Activated T-cell treated with anti-CD3 and anti-CD28 coated beads, Interleukin-2, amount 50 U/mL, for 48 hours (primary cell): ENCODE measurements around the gene EIF1B.
"Not testable (repeated sequence)": the region's sequence is repeated elsewhere in the genome, so short reads cannot be mapped to it uniquely, and the experiment has no call there.

ENCODE experiments used
- DNase-seq, 2 experiments: peaks; one replicate each; pipeline ENCODE4 v3.0.0-alpha.2; 2020

The EIF1B gene

DNA sequence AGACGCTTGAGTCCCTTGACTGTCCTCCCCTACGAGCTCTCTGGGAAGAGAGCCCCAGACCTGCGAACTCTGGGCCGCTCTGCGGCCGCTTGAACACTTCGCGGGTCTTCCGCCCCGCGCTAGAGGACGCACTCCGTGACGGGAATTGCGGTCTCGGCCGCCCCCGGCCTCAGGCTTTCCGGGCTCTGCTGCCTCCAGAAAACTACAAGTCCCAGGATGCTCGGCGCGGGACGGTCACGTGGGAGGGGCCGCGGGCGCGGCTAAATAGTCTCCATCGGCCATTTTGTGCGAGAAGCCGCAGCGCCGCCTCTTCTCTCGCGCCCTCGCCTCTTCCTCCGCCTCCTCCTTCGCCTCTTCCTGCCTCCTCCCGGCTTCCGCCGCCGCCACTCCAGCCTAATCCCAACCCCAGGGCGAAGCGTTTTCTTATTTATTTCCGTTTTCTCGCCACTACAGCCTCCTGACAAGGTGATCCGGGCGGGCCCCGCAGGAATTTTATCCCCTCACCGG lies at the start of gene EIF1B:
TSS of gene EIF1B (plus strand) at position 290 of the 507 bp plus-strand sequence. CDS start 235 bp downstream, outside the sequence.
- DNase-seq: peak; percentile 99

DNA sequence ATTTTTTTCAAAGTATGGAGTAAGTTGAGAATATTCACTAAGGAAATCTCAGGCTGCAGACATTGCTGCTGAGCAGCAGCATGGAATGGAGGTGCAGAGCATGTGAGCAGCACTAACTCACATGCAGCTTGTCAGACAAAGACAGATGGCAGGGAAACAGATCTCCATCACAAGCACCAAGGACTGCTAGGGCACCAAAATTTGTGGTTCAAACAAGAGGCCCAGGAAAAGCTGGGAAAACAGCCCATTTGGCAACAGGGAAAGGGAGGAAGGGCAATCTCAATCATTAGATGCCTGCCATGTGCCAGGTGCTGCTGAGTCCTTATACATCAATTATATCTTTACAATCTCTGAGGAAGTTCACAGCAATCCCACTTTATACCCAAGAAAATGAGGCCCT lies 47.2 kb upstream of the EIF1B start:
- no peak for DNase-seq

DNA sequence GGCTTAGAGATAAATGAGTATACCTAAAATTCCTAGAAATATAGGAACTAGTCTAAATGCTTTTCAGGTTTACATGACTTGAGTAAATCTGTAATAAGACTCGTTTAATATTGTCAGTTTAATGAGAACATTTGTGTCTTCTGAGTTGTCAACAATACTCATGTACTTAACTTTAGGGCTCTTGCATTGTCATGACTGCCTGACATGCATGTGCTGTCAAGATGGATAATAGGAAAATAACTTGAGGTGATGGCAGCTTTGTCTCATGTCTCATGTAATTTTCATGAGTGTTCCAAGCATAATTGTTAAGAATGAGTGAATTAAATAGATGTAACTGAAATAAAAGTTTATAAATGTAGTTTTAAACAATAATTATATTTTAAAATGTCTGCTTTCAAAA lies 45.1 kb upstream of the EIF1B start:
- DNase-seq: no peak

- no peak for DNase-seq
Observed at GRCh38 chr3:40265181-40265580, 44.3 kb upstream of the EIF1B start.

DNA sequence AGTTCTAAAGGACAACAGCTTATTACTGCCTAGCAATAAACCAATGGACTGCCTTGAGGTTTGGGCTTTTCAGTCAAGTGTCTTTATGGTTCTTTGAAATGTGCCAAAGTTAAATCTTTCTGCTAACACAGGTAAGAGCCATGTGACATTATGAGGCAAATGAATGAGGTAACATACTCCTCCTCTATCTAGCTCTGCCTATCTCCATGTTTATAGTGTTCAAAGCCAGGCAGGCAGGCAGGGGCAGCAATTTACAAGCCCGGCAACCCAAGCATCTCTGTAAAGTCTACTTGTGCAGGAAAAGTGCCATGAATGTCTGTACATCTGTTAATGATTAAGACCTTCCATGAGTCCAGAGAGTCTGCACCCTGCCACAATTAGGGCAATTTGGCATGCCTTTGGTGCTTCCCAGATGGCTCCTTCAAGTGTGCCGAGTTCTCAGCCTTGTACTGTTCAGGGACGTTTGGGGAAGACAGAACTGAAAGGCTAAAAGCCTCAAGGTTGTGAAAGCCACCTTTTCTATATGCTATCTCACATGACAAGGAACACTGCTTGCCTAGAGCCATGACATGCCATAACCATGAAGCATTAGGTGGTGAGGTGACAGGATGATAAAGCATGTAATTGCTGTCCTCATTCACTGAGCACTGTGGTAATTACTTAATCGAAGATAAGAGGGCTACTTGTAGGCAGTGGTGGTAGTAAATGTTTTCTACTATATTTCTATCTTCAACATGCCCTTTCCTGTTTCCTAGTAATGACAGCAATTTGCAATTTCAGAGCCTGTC lies 41.4 kb upstream of the EIF1B start:
- no peak for DNase-seq

DNA sequence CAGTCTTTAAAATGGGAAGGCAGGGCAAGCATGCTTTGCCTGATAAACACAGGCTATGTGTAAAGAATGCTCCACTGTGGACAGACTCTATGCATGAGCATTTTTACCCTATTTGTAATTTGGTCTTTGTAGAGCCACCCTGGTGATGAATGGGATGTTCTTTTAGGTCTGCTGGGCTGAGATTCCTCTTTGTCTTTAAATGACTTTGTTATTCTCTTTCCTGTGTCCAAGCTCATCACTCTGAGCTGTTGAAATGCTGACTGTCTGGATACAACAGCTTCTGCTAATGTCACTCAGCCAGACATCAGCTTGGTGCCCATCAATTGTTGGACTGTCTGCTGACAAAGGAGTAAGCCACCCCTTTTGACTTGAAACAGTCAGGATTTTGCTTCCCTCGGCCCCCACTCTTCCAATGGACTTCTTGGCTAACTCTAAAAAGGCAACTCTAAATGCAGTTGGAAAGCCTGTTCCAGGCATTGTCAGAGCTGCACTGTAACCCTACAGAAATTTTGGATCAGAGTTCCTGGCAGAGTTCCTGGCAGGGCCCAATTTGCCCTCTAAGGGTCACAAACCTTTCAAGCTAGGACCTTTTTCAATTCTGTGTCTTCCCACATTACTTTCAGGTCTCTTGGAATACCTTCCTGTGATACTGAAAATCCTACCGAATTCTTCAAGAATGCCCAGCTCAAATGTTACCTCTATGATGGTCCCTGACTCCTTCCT lies 40.5 kb upstream of the EIF1B start:
- no peak for DNase-seq

DNA sequence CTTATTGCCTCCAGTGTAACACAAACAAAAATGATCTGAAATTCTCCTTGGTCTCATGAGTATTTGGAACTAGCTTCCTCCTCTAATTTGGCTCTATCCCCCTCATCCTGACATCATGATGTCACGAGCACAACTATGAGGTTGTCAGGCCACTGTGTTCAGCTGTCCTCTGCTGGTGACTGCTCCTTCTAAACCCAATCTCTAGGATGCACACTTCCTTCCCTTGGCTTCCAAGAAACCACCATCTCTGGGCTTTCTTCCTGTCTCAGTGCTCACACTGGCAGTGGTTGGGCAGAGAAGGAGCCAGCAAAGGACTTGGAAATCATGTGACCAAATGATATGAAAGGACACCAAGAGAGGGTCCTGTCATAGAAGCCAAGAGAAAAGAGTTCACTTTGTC lies 30.7 kb upstream of the EIF1B start:
- DNase-seq: no peak

DNA sequence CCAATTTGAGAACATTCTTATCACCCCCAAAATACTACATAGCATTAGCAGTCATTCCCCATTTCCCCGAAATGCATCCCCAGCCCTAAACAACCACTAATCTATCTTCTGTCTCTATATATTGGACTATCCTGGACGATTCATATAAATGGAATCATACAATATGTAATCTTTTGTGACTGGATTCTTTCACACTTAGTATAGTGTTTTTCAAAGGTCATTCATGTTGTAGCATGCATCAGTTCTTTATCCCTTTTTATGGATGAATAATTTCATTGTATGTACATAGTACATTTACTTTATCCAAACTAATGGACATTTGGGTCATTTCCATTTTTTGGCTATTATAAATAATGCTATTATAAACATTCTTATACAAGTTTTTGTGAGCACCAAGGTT lies 27.5 kb upstream of the EIF1B start:
- no peak for DNase-seq

- DNase-seq: not testable (repeated sequence)
Observed at GRCh38 chr3:40283057-40283456, 26.4 kb upstream of the EIF1B start.

- no peak for DNase-seq
Observed at GRCh38 chr3:40287248-40287647, 22.3 kb upstream of the EIF1B start.

DNA sequence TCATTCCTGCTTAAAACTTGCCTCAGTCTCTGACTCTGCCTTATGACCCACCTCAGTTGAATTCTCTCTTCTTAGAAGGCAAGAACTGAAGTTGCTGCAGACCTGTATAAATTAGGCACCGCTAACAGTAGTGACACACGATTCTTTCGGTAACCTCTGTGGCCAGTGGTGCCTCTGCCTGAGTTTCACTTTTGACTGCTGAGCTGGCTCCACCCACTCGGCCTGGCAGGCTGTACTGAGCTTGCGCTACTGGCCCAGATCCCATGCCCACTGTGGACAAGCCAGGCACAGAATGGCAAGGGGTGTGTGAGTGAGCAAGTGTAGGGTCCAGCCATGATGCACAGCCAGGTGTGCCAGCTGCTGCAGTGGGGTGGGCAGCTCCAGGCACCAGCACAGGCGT lies 19.1 kb upstream of the EIF1B start:
- no peak for DNase-seq

DNA sequence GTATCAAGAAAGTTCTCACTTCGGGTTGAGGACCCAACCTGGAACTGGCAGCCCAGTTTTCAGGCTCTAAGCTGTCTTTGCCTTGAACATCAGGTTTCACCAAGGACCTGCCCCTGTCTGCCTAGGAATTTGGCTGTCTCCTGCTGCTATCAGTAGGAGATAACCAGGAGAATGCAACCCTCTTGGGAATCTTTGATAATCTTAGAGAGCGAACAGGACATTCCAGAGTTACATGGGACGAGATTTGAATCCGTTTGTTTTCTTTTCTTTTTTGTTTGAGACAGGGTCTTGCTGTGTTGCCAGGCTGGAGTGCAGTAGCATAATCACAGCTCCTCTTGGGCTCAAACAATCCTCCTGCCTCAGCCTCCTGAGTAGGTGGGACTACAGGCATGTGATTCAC lies 18.0 kb upstream of the EIF1B start:
- DNase-seq: no peak

GRCh38 chr3:40292637-40293349 lies 16.7 kb upstream of the EIF1B start:
- DNase-seq: no peak

- DNase-seq: no peak
Observed at GRCh38 chr3:40294434-40294833, 15.1 kb upstream of the EIF1B start.

- no peak for DNase-seq
Observed at GRCh38 chr3:40298075-40298474, 11.4 kb upstream of the EIF1B start.

DNA sequence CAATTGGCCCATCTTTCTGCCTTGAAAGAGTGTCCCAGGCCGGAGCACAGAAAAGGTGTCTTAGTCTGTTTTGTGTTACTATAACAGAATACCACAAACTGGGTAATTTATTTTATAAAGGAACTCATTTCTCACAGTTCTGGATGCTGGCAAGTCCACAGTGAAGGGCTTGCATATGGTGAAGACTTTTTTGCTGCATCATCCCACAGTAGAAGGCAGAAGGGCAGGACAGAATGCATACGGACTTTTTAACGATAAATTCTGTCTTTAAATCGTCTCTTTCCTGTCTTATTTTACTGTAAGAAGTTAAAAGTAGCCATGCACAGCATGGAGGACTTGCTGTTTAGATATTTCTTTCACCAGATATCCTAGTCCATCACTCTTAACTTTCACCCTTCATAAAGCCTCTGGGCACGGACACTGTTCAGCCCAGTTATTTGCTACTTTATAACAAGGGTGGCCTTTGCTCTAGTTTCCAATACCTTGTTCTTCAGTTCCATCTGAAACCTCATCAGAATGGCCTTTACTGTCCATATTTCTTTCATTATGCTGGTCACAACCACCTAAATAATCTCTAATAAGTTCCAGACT lies 10.3 kb upstream of the EIF1B start:
- no peak for DNase-seq

DNA sequence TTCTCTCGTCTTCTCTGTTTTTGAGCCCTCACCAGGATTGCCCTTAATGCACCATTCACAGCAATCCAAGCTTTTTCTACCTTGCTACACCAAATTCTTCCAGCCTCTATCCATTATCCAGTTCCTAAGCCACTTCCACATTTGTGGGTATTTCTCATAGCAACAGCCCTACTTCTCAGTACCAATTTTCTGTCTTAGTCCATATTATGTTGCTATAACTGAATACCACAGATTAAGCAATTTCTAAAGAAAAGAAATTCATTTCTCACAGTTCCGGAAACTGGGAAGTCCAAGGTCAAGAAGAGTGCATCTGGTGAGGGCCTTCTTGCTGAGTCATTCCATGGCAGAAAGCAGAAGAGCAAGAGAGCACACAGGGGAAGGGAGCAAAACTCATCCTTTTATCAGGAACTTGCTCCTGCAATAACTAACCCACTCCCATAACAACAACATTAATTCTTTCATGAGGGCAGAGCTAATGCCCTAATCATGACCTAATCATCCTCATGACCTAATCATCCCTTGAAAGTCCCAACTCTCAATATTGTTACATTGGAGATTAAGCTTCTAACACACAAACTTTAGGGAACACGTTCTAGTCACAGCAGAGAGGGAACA lies 9.7 kb upstream of the EIF1B start:
- DNase-seq: no peak

GRCh38 chr3:40302784-40303183 lies 6.7 kb upstream of the EIF1B start:
- DNase-seq: no peak

- no peak for DNase-seq
Observed at GRCh38 chr3:40304352-40304751, 5.2 kb upstream of the EIF1B start.

- DNase-seq: no peak
Observed at GRCh38 chr3:40306336-40306735, 3.2 kb upstream of the EIF1B start.

DNA sequence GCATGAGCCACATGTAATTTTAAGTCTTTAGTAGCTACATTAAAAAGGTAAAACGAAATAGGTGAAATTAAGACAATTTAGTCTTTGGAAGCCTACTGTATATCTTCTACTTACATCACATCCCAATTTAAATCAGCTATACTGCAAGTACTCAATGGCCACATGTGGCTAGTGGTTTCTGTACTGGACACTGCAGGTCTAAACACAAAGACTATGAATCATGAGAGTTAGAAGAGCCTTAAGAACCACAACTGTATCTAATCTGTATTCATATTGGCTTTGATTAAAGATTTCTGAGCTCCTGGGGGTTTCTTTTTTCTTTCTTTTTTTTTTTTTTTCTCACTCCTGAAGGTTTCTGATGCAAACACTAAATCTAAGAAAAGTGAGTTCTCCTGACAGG lies 2.3 kb upstream of the EIF1B start:
- no peak for DNase-seq

GRCh38 chr3:40308725-40309417 lies 636 bp upstream of the EIF1B start:
- DNase-seq: no peak
